Measurements from ENCODE around the gene MAST4.

GRCh38 chr5:66582499-66583165 lies 13.6 kb upstream of the MAST4 start:
- TF ChIP-seq GTF2F1 (IDR thresholded peaks at IDR 0.05; ENCODE audit: low read length) (no peak), POLR2AphosphoS5 (IDR thresholded peaks at IDR 0.05; ENCODE audit: low read depth, low read length) (no peak), ZFP36 (IDR thresholded peaks at IDR 0.05; ENCODE audit: borderline replicate concordance, low read depth, low read length, partially characterized antibody) (no peak)

Measured in HepG2 (cell line).